Vagina (tissue), 2 donors: Measurements from ENCODE around the gene SMIM10L1.

Experiments
- POLR2A ChIP-seq, 2 donors: fragments of 450-650 bp; IDR thresholded peaks; one replicate each; pipeline ENCODE4 v1.6.1; 2017; ENCODE audit warnings: antibody characterized with exemption in 2 of 2, mild to moderate bottlenecking in 2 of 2, moderate library complexity in 2 of 2
- TF ChIP-seq, protein P1 (sequence below), 3 experiments: fragments of 450-650 bp in 2 of 3; fragments of 200-600 bp in 1 of 3; sonication (generic) in 1 of 3; IDR thresholded peaks; one replicate each; pipeline ENCODE4 v1.5.1; 2017 to 2019; ENCODE audit warnings: antibody characterized with exemption in 3 of 3, mild to moderate bottlenecking in 2 of 3, moderate library complexity in 2 of 3

DNA sequence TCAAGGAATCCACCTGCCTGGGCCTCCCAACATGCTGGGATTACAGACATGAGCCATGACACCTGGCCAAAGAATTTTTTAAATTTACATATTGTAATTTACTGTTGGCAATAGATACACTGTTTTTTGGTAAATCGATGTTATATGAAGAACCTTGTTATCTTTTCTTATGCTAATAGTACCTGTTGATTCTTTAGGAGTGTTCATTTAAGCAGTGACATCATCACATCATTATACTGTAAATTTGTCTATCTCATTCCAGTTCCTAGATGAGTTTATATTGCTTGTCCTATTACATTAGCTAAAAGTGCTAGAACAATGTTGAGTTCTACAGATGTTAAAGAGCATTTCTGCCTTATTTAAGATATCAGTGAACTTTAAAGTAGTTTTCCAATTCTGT lies 23.6 kb upstream of the SMIM10L1 start:
- TF ChIP-seq, protein P1, sequence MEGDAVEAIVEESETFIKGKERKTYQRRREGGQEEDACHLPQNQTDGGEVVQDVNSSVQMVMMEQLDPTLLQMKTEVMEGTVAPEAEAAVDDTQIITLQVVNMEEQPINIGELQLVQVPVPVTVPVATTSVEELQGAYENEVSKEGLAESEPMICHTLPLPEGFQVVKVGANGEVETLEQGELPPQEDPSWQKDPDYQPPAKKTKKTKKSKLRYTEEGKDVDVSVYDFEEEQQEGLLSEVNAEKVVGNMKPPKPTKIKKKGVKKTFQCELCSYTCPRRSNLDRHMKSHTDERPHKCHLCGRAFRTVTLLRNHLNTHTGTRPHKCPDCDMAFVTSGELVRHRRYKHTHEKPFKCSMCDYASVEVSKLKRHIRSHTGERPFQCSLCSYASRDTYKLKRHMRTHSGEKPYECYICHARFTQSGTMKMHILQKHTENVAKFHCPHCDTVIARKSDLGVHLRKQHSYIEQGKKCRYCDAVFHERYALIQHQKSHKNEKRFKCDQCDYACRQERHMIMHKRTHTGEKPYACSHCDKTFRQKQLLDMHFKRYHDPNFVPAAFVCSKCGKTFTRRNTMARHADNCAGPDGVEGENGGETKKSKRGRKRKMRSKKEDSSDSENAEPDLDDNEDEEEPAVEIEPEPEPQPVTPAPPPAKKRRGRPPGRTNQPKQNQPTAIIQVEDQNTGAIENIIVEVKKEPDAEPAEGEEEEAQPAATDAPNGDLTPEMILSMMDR (IDR thresholded peaks at IDR 0.05), result no peak
- TF ChIP-seq POLR2A (IDR thresholded peaks at IDR 0.05), result no peak
